Hematopoietic multipotent progenitor cell treated with erythropoietin and hydrocortisone succinate and interleukin-3 and kit ligand, for 17 days (in vitro differentiated cells): Measurements from ENCODE around the gene DAPK1.
A peak's percentile ranks its signal among the peaks of the same experiment; 100 is the strongest.
"Not testable (repeated sequence)": the region's sequence is repeated elsewhere in the genome, so short reads cannot be mapped to it uniquely, and the experiment has no call there.

ENCODE experiments used
- DNase-seq: peaks from one replicate; pipeline ENCODE4 v3.0.0-alpha.2; 2015; ENCODE audit warnings: low spot score

The DAPK1 gene

GRCh38 chr9:87498046-87498810 is 561 bp downstream of the DAPK1 start:
- DNase-seq, result peak; percentile 57

GRCh38 chr9:87498811-87499360 is 1.2 kb downstream of the DAPK1 start:
- DNase-seq, result no peak

GRCh38 chr9:87499424-87500017 is 1.9 kb downstream of the DAPK1 start:
- no peak for DNase-seq

- DNase-seq, result peak; percentile 38
Measured at GRCh38 chr9:87500491-87501270, 3.0 kb downstream of the DAPK1 start.

GRCh38 chr9:87501271-87501656 is 3.6 kb downstream of the DAPK1 start:
- DNase-seq, result not testable (repeated sequence)

GRCh38 chr9:87501806-87502205 is 4.1 kb downstream of the DAPK1 start:
- no peak for DNase-seq

GRCh38 chr9:87502391-87503221 is 4.9 kb downstream of the DAPK1 start:
- peak; percentile 46 for DNase-seq

- no peak for DNase-seq
Measured at GRCh38 chr9:87503430-87503829, 5.8 kb downstream of the DAPK1 start.

GRCh38 chr9:87503927-87504326 is 6.3 kb downstream of the DAPK1 start:
- no peak for DNase-seq

GRCh38 chr9:87504938-87505337 is 7.3 kb downstream of the DAPK1 start:
- no peak for DNase-seq

GRCh38 chr9:87505869-87506678 is 8.4 kb downstream of the DAPK1 start:
- DNase-seq, result no peak

GRCh38 chr9:87507576-87507975 is 9.9 kb downstream of the DAPK1 start:
- no peak for DNase-seq

GRCh38 chr9:87510252-87510683 is 12.6 kb downstream of the DAPK1 start:
- DNase-seq, result no peak

- DNase-seq, result no peak
Measured at GRCh38 chr9:87512311-87512710, 14.6 kb downstream of the DAPK1 start.

- no peak for DNase-seq
Measured at GRCh38 chr9:87513161-87513560, 15.5 kb downstream of the DAPK1 start.

GRCh38 chr9:87513880-87514535 is 16.3 kb downstream of the DAPK1 start:
- no peak for DNase-seq

GRCh38 chr9:87515006-87515405 is 17.3 kb downstream of the DAPK1 start:
- no peak for DNase-seq

- DNase-seq, result no peak
Measured at GRCh38 chr9:87515588-87516221, 18.0 kb downstream of the DAPK1 start.

- DNase-seq, result peak; percentile 50
Measured at GRCh38 chr9:87516222-87516925, 18.7 kb downstream of the DAPK1 start.
